IPS-20b (cell line): ENCODE data around the gene SLC2A4RG.

Experiments
- H3K27ac ChIP-seq: one replicate; pipeline ENCODE4 v1.5.1; 2013; ENCODE audit warnings: low read length
- H3K27me3 ChIP-seq: 2 replicates; pipeline ENCODE4 v1.6.1; 2013; ENCODE audit warnings: mild to moderate bottlenecking, low read length, inconsistent platforms; ENCODE audit not compliant: insufficient read depth
- H3K36me3 ChIP-seq: 2 replicates; pipeline ENCODE4 v1.6.1; 2013; ENCODE audit warnings: low read depth, mild to moderate bottlenecking, inconsistent platforms, low read length, moderate library complexity; ENCODE audit not compliant: insufficient read depth
- H3K4me1 ChIP-seq: 2 replicates; pipeline ENCODE4 v1.6.1; 2013; ENCODE audit warnings: mild to moderate bottlenecking, control low read depth, inconsistent platforms, low read length, moderate library complexity; ENCODE audit not compliant: insufficient read depth
- H3K4me3 ChIP-seq: 2 replicates; pipeline ENCODE4 v1.5.1; 2013; ENCODE audit warnings: mild to moderate bottlenecking, low read length, inconsistent platforms
- H3K9ac ChIP-seq: 2 replicates; pipeline ENCODE4 v1.6.1; 2013; ENCODE audit warnings: low read depth, mild to moderate bottlenecking, inconsistent platforms, low read length, moderate library complexity
- H3K9me3 ChIP-seq: 2 replicates; pipeline ENCODE4 v1.6.1; 2013; ENCODE audit warnings: mild to moderate bottlenecking, low read depth, low read length, inconsistent platforms; ENCODE audit not compliant: insufficient read depth

Gene SLC2A4RG

GRCh38 chr20:63740627-63741353 lies 1.2 kb downstream of the SLC2A4RG start:
- no peaks in the 10 kb centered on the region for H3K4me1 ChIP-seq
- H3K4me3 ChIP-seq: peak overlapping the region; percentile 76
- H3K36me3 ChIP-seq: peaks cover 16% of the 10 kb centered on the region
- H3K9ac ChIP-seq: peak overlapping the region; percentile 76; the same call in 1 of the 2 replicates
- no peak overlapping the region for H3K27ac ChIP-seq
- H3K27me3 ChIP-seq: no peaks in the 10 kb centered on the region; the same call in 1 of the 2 replicates
- no peaks in the 10 kb centered on the region for H3K9me3 ChIP-seq

GRCh38 chr20:63741354-63741675 lies 1.7 kb downstream of the SLC2A4RG start:
- Histone ChIP-seq H3K9ac (peak overlapping the region; percentile 76), H3K27me3 (no peaks in the 10 kb centered on the region; the same call in 1 of the 2 replicates), H3K9me3 (no peaks in the 10 kb centered on the region), H3K36me3 (peaks cover 14% of the 10 kb centered on the region; the same call in 1 of the 2 replicates), H3K4me1 (no peaks in the 10 kb centered on the region), H3K4me3 (peak overlapping the region; percentile 76), H3K27ac (no peak overlapping the region)

- no peaks in the 10 kb centered on the region for H3K9me3 ChIP-seq
- no peaks in the 10 kb centered on the region for H3K4me1 ChIP-seq
- peak overlapping the region; percentile 76 for H3K9ac ChIP-seq
- H3K4me3 ChIP-seq: no peak overlapping the region; the same call in 1 of the 2 replicates
- peaks cover 14% of the 10 kb centered on the region; the same call in 1 of the 2 replicates for H3K36me3 ChIP-seq
- H3K27ac ChIP-seq: no peak overlapping the region
- H3K27me3 ChIP-seq: no peaks in the 10 kb centered on the region; the same call in 1 of the 2 replicates
Observed at GRCh38 chr20:63741676-63742380, 2.3 kb downstream of the SLC2A4RG start.

GRCh38 chr20:63742381-63743024 lies 2.9 kb downstream of the SLC2A4RG start:
- no peak overlapping the region for H3K4me3 ChIP-seq
- H3K9me3 ChIP-seq: no peaks in the 10 kb centered on the region
- H3K27ac ChIP-seq: no peak overlapping the region
- peaks cover 14% of the 10 kb centered on the region; the same call in 1 of the 2 replicates for H3K36me3 ChIP-seq
- no peak overlapping the region for H3K9ac ChIP-seq
- H3K4me1 ChIP-seq: no peaks in the 10 kb centered on the region
- no peaks in the 10 kb centered on the region; the same call in 1 of the 2 replicates for H3K27me3 ChIP-seq

- H3K9ac ChIP-seq: no peak overlapping the region
- H3K27me3 ChIP-seq: no peaks in the 10 kb centered on the region; the same call in 1 of the 2 replicates
- no peak overlapping the region for H3K4me3 ChIP-seq
- no peak overlapping the region for H3K27ac ChIP-seq
- H3K9me3 ChIP-seq: no peaks in the 10 kb centered on the region
- no peaks in the 10 kb centered on the region for H3K4me1 ChIP-seq
- H3K36me3 ChIP-seq: peaks cover 14% of the 10 kb centered on the region; the same call in 1 of the 2 replicates
Observed at GRCh38 chr20:63743210-63743970, 3.8 kb downstream of the SLC2A4RG start.

GRCh38 chr20:63744158-63744557 lies 4.6 kb downstream of the SLC2A4RG start:
- H3K27ac ChIP-seq: no peak overlapping the region

GRCh38 chr20:63744574-63745423 lies 5.2 kb downstream of the SLC2A4RG start:
- Histone ChIP-seq H3K36me3 (peaks cover 14% of the 10 kb centered on the region; the same call in 1 of the 2 replicates), H3K27me3 (no peaks in the 10 kb centered on the region), H3K27ac (no peak overlapping the region), H3K4me3 (no peak overlapping the region), H3K9me3 (no peaks in the 10 kb centered on the region), H3K4me1 (no peaks in the 10 kb centered on the region), H3K9ac (no peak overlapping the region)

More at GRCh38 chr20:63744158-63744557, 4.6 kb downstream of the SLC2A4RG start:
- H3K36me3 ChIP-seq: peaks cover 14% of the 10 kb centered on the region; the same call in 1 of the 2 replicates
- H3K9ac ChIP-seq: no peak overlapping the region
- H3K4me1 ChIP-seq: no peaks in the 10 kb centered on the region
- H3K9me3 ChIP-seq: no peaks in the 10 kb centered on the region
- H3K27me3 ChIP-seq: no peaks in the 10 kb centered on the region
- no peak overlapping the region for H3K4me3 ChIP-seq

- Histone ChIP-seq H3K27ac (no peak overlapping the region), H3K4me1 (no peaks in the 10 kb centered on the region), H3K27me3 (no peaks in the 10 kb centered on the region), H3K9me3 (no peaks in the 10 kb centered on the region), H3K36me3 (peaks cover 14% of the 10 kb centered on the region; the same call in 1 of the 2 replicates), H3K4me3 (no peak overlapping the region), H3K9ac (no peak overlapping the region)
Observed at GRCh38 chr20:63745424-63745805, 5.8 kb downstream of the SLC2A4RG start.

GRCh38 chr20:63745961-63746731 lies 6.6 kb downstream of the SLC2A4RG start:
- Histone ChIP-seq H3K27ac (no peak overlapping the region), H3K4me1 (no peaks in the 10 kb centered on the region), H3K9ac (no peak overlapping the region), H3K9me3 (no peaks in the 10 kb centered on the region), H3K4me3 (no peak overlapping the region), H3K27me3 (no peaks in the 10 kb centered on the region), H3K36me3 (peaks cover 14% of the 10 kb centered on the region; the same call in 1 of the 2 replicates)

GRCh38 chr20:63746751-63747315 lies 7.3 kb downstream of the SLC2A4RG start:
- H3K4me1 ChIP-seq: no peaks in the 10 kb centered on the region
- H3K27ac ChIP-seq: no peak overlapping the region
- no peak overlapping the region for H3K9ac ChIP-seq
- H3K4me3 ChIP-seq: no peak overlapping the region
- H3K9me3 ChIP-seq: no peaks in the 10 kb centered on the region
- no peaks in the 10 kb centered on the region for H3K27me3 ChIP-seq
- H3K36me3 ChIP-seq: peaks cover 14% of the 10 kb centered on the region; the same call in 1 of the 2 replicates
